Measurements from ENCODE around the gene CCL14.
A peak's percentile ranks its signal among the peaks of the same experiment; 100 is the strongest.
"Not testable (repeated sequence)": the region's sequence is repeated elsewhere in the genome, so short reads cannot be mapped to it uniquely, and the experiment has no call there.

The CCL14 gene

DNA sequence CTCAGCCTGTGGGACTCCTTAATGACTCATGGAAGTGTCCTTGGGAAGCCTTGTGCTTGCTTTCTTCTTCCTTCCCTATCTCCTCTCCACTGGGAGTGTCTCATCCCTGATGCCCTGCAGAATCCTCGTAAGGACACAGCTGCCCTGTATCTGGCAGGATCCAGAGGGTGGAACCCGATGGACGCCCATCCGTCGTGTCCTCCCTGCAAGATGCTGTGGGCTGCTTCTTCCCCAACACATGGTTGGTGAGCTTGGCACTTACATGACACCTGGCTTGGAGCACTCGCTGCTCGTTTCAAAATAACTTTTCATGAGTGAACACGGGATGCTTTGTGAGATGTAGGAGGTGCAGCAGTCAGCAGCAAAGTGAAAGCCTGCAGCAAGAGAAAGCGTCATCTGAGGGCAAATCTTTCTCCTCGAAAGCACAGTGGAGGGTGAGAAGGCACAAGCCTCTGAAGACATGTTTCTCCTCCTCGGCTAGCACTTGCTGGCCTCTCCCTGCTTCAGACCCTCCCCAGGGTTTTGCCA is 11.6 kb upstream of the CCL14 start:
- H3K4me3 ChIP-seq (ENCODE audit: low read depth, low read length), result no peak overlapping the region
- no peak for DNase-seq (ENCODE audit: low read depth)

DNA sequence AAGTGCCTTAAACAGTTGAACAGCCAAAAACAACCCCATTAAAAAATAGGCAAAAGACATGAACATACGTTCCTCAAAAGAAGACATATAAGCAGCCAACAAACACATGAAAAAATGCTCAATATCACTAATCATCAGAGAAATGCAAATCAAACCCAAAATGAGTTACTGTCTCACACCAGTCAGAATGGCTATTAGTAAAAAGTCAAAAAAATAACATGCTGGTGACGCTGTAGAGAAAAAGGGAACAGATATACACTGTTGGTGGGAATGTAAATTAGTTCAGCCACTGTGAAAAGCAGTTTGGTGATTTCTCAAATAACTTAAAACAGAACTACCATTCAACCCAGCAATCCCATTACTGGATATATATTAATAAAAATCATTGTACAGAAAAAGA is 8.8 kb upstream of the CCL14 start:
- not testable (repeated sequence) for H3K4me3 ChIP-seq (ENCODE audit: low read depth, low read length); DNase-seq (ENCODE audit: low read depth)

- DNase-seq (ENCODE audit: low read depth), result no peak
- no peak overlapping the region for H3K4me3 ChIP-seq (ENCODE audit: low read depth, low read length)
Measured at GRCh38 chr17:35991075-35991474, 4.5 kb upstream of the CCL14 start.

- H3K4me3 ChIP-seq (ENCODE audit: low read depth, low read length), result no peak overlapping the region
- no peak for DNase-seq (ENCODE audit: low read depth)
Measured at GRCh38 chr17:35988164-35988563, 1.6 kb upstream of the CCL14 start.

DNA sequence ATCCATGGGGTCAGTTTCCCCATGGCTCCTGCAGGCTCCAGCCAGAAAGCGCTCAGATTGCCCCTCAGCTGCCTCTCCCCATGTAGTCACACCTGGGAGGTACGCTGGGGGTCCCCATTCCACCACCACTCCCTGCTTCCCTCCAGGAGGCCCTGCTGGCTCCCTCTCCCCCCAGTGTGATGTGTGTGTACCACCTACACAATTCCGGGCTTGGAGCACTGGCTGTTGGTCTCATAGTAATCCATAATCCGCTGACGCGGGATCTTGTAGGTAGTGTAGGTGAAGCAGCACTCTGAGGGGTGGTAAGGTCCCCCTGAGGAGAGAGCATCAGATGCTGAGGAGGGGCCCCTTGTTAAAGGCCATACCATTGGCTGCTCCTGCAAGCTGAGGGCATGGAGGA is 2.4 kb downstream of the CCL14 start:
- DNase-seq (ENCODE audit: low read depth), result no peak
- no peak overlapping the region for H3K4me3 ChIP-seq (ENCODE audit: low read depth, low read length)

- no peak for DNase-seq (ENCODE audit: low read depth)
- H3K4me3 ChIP-seq (ENCODE audit: low read depth, low read length), result no peak overlapping the region
Measured at GRCh38 chr17:35982409-35983191, 3.9 kb downstream of the CCL14 start.

GRCh38 chr17:35981908-35982330 is 4.6 kb downstream of the CCL14 start:
- DNase-seq (ENCODE audit: low read depth), result no peak
- no peak overlapping the region for H3K4me3 ChIP-seq (ENCODE audit: low read depth, low read length)

DNA sequence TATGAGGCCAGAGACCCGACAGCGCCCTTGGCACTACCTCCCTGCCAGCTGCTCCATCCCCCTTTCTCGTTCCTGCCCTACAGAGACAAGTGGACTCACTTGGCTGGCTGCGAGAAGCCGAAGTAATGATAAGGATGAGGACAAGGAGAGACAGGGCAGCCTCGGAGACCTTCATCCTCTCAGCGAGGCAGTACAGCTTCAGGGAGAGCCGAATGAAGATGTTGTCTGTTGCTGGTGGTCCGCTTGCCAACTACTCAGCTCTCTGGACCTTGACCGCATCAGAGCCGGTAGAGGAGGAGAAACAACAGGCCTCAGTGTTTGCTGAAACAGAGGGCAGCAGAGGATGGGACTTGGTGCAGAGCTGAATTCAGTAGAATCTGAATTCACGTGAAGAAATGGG is 5.3 kb downstream of the CCL14 start, which contains the start of gene CCL16:
Gene CCL16, minus strand, starts transcription at position 252 of the 400 bp plus-strand sequence. Its CDS starts 77 bp downstream, at position 175.
- H3K4me3 ChIP-seq (ENCODE audit: low read depth, low read length), result no peak within 1 kb of the TSS
- DNase-seq (ENCODE audit: low read depth), result no peak

- H3K4me3 ChIP-seq (ENCODE audit: low read depth, low read length), result no peak overlapping the region
- DNase-seq (ENCODE audit: low read depth), result no peak
Measured at GRCh38 chr17:35978346-35978745, 8.2 kb downstream of the CCL14 start.

- no peak for DNase-seq (ENCODE audit: low read depth)
- H3K4me3 ChIP-seq (ENCODE audit: low read depth, low read length), result no peak overlapping the region
Measured at GRCh38 chr17:35977509-35977908, 9.0 kb downstream of the CCL14 start.

- H3K4me3 ChIP-seq (ENCODE audit: low read depth, low read length), result no peak overlapping the region
- no peak for DNase-seq (ENCODE audit: low read depth)
Measured at GRCh38 chr17:35973333-35974260, 12.9 kb downstream of the CCL14 start.

DNA sequence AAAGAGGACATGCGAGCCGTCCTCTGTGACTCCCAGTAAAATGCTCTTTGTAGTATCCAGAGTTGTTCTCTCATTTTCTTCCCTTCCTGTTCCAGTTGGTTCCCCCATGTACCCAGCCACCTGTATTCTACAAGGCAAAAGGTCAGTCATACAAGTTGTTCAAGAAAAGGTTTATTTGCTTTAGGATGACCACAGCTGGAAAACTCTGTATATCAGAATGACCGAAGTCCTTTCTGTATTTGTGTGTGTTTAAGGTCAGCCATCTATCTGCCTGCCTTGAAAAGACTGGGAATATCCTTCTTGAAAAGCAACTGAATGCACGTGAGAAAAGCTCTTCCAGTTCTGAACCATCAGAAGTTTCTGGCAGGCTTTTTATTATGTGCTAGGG is 13.6 kb downstream of the CCL14 start:
- H3K4me3 ChIP-seq (ENCODE audit: low read depth, low read length), result no peak overlapping the region
- DNase-seq (ENCODE audit: low read depth), result no peak

GRCh38 chr17:35972535-35972934 is 14.0 kb downstream of the CCL14 start:
- H3K4me3 ChIP-seq (ENCODE audit: low read depth, low read length), result no peak overlapping the region
- no peak for DNase-seq (ENCODE audit: low read depth)

GRCh38 chr17:35972066-35972465 is 14.5 kb downstream of the CCL14 start:
- DNase-seq (ENCODE audit: low read depth), result no peak

GRCh38 chr17:35969558-35970380 is 16.8 kb downstream of the CCL14 start:
- peak; percentile 18 for DNase-seq (ENCODE audit: low read depth)
- no peak overlapping the region for H3K4me3 ChIP-seq (ENCODE audit: low read depth, low read length)

More at GRCh38 chr17:35972066-35972465, 14.5 kb downstream of the CCL14 start:
- no peak overlapping the region for H3K4me3 ChIP-seq (ENCODE audit: low read depth, low read length)

GRCh38 chr17:35968520-35969054 is 17.9 kb downstream of the CCL14 start:
- H3K4me3 ChIP-seq (ENCODE audit: low read depth, low read length), result no peak overlapping the region
- no peak for DNase-seq (ENCODE audit: low read depth)

- no peak for DNase-seq (ENCODE audit: low read depth)
- no peak overlapping the region for H3K4me3 ChIP-seq (ENCODE audit: low read depth, low read length)
Measured at GRCh38 chr17:35965272-35965671, 21.3 kb downstream of the CCL14 start.

GRCh38 chr17:35963663-35964062 is 22.9 kb downstream of the CCL14 start:
- no peak overlapping the region for H3K4me3 ChIP-seq (ENCODE audit: low read depth, low read length)
- no peak for DNase-seq (ENCODE audit: low read depth)

GRCh38 chr17:35953720-35954119 is 32.8 kb downstream of the CCL14 start:
- DNase-seq (ENCODE audit: low read depth), result no peak

More at GRCh38 chr17:35953720-35954119, 32.8 kb downstream of the CCL14 start:
- H3K4me3 ChIP-seq (ENCODE audit: low read depth, low read length), result no peak overlapping the region
